NCI-H128 (cell line): ENCODE results near the gene PACS2.
A peak's percentile ranks its signal among the peaks of the same experiment; 100 is the strongest.
"Not testable (repeated sequence)": the region's sequence is repeated elsewhere in the genome, so short reads cannot be mapped to it uniquely, and the experiment has no call there.

ENCODE experiments used
- DNase-seq: peaks from one replicate; lab custom pipeline; 2025; ENCODE audit not compliant: unreplicated experiment; lab: John Stamatoyannopoulos, UW

PACS2 gene

DNA sequence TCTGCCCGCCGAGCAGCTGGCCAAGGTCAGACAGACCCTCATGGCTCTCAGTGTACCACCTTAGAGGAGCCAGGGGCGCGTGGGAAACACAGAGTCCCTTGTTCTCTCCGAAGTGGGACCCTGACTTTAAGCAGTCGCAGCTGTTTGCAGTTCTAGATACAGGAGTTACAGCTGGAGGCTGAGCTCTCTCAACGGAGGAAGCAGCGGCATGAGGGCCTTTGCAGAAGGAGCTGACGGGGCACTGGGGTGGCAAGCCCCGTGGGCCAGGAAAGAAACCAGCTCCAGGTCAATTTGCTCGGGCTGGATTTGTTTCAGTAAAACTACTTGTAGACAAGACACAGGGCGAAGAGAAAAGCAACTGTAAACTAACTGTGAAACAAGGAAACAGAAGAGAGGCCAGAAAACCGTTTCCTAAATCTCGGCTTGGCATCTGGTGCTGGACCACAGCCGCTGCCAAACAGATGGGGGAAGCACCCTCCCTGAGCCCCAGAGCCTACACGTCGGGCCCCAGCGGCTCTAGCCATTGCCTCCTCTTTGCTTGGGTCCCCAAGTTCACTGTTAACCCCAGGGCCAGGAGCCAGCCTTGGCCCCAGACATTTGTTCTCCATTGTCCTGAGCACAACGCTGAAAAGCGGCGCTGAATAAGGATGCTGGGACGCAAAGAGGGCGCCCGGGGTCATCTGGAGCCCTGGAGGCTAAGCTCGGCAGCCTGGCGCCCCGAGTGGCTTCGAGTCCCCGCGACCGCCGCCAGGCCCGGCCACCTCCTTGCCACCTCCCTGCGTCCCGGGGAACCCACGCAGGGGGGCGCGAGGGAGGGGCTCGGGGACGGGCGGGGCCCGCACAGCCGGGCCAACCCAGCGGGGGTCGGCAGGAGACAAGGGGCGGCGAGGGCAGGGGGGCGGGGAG lies 914 bp upstream of the PACS2 start:
- DNase-seq: no peak

DNA sequence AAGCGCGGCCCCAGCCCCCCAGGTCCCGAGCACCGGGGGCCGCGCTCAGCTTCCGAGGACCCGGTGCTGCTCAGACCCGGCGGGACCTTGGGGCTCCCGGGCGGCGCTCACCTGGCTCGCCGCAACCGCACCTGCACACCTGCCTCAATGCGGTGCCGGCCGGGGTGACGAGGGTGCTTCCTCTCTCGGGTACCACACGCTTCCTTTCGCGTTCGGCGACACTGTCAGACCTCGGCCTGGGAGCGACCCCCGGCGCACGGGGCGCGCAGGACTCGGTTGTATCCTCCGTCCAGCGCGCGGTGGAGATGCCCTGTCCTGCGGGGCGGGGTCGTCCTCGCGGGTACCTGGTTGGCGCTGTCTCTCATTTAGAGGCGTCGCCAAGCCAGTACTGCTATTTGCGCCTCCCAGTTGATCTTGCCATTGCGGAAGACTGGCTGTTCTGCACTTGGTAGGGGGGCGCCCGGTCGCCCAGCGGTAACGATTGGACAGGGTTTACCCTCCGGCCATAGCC lies 718 bp downstream of the PACS2 start:
- peak; percentile 16 for DNase-seq

DNA sequence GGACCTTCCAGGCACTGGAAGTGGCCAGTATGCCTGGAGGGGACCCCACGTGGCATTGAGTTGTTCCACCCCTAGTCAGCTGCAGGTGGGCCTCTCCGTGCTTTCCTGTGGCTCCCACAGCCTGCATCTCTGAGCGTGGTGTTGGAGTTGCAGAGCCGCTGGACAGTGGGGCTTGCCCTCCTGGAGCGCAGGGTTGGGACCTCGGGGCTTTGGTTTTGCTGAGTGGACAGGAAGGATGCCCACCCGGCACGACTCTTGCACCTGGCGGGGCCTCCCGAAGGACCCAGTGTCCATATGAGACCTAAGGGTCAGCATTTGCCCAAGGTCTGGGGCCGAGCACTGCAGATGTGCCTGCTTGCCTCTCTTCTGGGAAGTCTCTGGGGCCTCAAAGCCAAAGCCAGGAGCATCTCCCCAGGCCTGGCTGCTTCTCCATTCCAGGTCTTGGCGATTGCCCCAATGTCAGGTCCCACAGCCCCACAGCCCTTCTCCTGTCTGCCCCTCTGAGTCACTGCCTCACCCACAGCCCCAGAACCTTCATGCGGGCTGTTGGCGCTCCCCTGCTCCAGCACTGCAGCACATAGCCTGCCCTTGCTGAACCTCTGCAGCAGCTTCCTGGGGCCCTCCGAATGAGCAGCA lies 1.5 kb downstream of the PACS2 start:
- no peak for DNase-seq

DNA sequence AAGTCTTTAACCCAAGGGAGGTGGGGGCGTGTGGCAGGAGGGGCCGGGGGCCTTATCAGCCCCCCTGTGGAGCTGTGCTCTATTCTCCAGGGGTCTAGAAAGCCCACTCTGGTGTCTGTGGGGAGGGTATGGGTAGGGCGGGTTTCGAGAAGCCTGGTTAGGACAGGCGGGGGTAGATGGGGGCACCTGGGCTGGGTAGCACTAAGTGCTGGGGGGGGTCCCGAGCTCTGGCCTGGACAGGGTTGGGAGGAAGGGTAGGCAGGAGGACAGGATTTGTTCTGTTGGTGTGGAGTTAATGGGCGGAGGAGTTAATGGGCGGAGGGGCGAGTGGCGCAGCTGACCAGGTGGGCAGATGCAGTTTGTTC lies 2.0 kb downstream of the PACS2 start:
- DNase-seq: no peak

DNA sequence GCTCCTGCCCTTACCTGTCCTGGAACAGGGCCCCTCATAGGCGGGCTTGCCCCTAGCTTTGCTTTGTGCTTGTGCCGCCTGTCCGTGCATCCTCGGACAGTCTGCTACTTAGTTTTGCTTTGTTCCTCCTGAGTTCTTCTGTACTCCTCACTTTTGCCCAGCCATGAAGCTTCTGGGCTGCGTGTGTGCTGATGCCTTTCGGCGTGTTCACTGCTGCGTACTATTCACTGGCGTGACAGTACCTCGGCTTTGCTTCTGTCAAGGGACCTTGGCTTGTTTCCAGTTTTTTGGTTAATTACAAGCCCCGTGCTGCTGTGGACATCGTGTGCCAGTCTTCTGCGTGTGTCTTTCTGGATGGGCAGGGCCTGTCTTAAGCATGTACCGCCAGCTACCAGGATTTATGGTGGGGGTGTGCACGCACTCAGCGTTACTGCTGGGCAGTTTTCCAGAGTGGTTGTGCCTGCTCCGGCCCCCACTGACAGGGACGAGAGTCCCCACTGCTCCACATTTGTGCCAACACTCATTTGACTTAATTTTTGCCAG lies 2.5 kb downstream of the PACS2 start:
- DNase-seq: no peak

DNA sequence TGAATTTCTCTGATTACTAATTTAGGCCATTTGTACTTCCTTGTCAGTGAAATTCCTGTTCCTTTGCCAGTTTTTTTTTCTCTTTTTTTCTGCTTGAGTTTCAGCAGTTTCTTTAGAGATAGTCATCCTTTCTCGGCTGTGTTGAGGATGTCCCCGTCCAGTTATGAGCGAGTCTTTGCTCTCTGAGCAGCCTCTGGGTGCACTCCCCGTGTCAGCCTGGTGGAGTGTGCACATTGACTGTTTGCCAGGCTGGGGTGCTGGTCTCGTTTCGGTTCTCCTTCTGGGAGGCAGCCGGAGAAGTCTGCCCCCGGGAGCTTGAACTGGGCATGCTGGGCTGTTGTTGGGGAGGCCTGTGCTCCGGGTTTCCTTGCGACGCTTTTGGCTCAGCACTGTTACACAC lies 3.0 kb downstream of the PACS2 start:
- DNase-seq: no peak

DNA sequence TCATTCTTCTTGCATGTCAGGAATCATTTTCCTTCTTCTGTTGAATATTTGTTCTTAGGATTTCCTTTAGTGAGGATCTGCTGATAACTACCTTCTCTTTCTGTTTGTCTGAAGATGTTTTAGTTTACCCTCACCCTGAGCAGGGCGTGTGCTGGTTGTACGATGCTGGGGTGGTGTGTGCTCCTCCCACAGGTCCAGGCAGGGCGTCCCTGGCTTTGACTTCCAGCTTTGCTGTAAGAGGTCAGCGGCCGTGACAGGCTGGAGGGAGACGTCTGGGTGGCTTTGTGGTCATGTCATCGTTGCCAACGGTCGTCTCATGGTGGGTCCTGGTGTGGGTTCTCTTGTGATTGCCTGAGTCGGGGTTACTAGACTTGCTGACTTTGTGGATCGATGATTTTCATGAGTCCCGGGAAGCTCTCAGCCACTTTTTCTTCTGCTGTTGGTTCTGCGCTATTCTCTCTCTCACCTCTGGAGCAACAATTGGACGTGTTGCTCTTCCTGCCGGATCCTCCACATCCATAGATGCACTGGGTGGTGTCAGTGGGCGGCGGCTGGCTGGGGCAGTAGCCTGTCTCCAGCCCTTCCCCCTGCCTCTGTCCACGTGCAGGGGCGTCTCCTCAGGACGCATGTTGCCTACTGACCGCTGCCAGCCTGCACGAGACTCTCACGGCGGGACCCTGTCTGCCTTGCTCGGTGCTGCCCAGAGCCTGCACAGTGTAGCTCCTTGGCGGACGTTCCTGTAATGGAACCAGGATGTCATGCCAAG lies 8.4 kb downstream of the PACS2 start:
- no peak for DNase-seq

DNA sequence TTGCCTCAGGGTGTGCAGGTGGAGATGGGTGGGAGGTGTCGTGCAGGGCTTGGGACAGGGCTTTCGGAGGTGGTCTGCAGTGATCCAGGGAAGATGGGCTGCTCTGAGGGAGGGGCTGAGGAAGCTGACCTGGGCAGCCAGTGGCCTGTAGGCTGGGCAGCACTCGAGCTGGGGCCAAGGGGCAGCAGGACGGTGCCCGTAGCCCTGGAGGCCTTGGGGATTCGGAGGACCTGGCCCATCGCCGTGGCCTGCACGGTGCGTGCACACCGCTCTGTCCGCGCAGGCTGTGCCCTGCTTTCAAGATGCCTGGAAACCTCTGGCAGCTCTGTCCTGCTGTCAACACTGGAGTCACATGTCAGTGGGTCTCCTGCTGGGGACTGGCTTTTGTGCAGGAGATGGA lies 9.1 kb downstream of the PACS2 start:
- DNase-seq: no peak

DNA sequence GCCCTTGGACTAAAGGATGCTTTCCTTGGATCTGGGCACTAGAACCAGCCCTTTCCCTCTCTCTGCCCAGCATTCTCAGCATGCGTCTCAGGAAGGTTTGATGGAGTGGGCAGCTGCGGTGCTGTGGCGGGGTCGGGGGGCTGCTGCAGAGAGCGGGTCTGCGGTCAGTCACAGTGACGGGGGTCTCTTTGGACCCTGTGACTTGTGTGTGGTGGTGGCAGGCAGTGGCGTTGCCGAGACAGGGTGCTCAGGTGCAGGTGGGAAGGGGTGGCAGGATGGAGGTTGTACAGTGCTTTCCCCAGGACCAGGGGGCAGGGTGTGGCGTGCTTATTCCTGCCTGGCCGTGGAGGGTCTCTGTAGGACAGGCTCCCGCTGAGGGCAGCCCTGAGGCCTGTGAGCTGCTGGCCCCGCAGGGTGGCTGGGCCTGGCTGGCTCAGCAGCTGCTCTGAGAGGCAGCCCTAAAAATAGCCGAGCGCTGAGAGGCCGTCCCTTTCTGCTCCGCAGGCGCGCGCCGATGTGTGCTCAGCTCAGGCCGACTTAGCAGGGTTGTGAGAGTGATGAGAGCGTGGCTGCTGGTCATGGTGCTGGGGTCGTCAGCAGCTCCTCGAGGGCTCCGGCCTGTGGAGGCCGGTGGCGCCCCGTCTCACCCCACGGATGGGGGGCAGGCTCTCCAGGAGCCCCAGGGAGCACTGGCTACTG lies 9.7 kb downstream of the PACS2 start:
- DNase-seq: no peak

DNA sequence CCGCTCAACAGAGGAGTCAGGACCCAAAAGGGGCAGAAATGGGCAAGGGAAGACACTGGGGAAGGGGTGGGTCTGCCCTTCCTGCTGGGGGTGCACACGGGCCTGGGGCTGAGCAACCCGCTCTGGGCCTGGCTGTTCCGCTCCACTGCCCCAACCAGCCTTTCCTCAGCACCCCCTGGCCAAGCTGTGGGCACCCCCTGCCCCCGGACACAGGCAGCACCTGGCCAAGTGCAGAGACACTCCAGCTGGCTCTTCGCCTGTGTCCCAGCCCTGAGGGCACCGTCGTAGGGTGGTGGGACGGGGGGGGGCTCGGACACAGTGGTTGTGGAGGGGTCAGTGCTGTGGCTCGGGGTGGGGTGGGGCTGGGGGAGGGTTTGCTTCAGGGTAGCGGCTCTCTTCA lies 10.3 kb downstream of the PACS2 start:
- DNase-seq: no peak

DNA sequence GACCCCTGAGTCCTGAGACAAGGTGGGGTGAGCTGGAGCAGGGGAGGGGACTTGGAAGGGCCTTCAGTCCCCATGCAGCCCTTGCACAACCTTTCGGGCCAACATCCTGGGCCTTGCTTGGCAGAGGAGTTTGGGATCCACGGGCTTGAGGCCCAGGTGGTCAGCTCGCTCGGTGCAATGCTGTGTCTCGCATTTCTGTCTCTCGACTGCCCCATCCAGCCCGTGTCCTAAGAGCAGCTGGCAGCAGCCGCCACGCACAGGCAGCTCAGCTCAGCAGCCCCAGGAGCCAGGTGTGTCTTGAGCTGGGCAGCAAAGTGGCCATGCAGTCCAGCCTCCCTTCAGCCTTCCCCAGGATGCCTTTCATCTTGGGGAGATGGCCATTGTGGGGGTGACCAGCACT lies 10.8 kb downstream of the PACS2 start:
- DNase-seq: no peak

DNA sequence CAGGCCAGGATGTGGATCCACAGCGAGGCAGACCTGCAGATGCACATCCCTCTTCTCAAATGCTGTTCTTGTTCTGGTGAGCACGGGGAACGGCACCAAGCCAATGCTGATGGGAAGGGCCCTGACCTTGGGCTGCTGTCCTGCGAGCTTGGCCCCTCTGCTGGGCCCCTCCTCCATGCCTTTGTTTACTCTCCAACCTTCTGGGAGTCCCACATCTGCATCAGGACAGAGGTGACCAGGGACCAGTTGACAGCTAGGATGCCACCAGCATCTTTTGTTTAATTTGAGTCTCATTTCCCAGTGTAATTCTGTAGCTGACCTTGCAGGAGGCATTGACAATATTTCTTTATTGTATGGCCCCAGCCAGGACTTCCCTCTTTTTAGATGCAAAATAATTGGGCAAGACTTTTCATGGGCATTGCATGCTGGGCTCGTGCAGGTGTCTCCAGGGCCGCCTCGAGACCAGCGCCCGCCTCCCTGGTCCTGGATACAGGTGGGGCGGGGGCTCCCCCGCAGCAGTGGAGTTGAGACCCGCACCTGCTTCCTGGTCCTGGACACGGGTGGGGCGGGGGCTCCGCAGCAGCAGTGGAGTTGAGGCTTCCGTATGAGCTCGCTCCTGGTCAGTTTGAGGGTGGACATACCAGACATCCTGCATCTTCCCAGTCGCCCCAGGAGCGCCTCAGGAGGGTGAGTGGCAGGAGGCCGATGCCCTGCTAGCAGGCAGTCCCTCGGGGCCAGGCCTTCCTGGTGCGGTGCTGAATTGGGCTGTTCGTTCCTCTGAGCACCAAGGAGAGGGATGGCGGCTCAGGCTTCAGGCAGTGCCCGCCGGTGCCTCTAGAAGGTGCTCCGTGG lies 11.4 kb downstream of the PACS2 start:
- DNase-seq: no peak

DNA sequence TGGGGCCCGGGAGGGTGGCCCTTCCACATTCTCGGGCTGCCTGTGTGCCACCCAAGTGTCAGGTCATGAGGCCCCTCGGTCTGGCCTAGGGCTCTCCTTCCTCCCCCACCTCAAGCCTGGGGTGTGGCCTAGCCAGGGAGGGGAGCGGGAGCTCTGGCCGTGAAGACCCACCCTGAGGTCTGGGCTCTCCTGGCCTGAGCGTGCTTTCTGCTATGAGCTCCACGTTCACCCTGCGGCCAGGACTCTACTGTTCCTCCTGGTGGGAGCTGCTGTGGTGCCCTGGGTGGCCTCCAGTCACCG lies 12.0 kb downstream of the PACS2 start:
- DNase-seq: no peak

DNA sequence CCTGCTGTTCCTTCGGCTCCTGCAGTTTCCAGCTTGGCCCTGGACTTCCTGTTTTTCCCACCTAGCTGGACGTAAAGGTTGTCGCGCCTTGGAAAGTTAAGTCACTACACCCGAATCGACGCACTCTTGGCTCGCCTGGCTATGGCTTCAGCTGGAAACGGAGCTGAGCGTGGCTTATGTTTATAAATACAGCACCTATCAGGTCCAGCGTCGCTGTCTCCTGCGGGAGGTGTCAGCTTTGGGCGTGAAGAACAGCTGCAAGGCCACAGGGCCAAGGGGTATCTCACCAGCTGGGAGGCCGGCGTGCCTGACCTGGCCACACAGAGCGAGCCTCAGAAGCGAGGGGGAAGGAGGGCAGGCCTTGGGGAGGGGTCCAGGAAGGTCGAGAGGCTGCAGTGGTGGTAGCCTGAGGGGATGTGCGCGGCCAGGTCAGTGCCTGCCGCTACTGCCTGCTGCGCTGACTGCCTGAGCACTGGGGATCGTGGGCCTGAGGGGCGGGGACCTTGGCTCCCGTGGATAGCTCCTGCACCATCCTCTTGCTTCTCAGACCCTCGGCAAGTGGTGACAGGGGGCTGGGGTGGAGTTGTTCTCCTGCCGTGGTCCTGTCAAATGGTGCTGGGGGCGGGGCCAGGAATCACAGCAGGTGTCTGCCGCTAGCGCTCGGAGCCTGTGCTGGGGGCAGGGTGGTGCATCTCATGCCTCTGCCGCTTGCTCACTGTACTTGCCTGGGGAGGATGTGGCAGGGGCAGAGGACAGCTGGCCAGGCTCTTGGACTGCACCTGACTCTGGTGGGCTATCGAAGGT lies 12.5 kb downstream of the PACS2 start:
- DNase-seq: no peak

DNA sequence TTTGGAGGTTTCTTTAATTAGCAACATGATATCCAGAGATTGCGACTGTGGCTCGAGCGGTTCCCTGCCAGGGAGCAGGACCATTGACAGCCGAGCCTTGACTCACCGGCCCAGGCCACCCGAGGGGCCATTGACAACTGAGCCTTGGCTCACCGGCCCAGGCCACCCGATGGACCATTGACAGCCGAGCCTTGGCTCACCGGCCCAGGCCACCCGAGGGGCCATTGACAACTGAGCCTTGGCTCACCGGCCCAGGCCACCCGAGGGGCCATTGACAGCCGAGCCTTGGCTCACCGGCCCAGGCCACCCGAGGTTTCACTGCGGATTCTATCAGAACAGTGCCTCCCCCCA lies 13.1 kb downstream of the PACS2 start:
- not testable (repeated sequence) for DNase-seq

DNA sequence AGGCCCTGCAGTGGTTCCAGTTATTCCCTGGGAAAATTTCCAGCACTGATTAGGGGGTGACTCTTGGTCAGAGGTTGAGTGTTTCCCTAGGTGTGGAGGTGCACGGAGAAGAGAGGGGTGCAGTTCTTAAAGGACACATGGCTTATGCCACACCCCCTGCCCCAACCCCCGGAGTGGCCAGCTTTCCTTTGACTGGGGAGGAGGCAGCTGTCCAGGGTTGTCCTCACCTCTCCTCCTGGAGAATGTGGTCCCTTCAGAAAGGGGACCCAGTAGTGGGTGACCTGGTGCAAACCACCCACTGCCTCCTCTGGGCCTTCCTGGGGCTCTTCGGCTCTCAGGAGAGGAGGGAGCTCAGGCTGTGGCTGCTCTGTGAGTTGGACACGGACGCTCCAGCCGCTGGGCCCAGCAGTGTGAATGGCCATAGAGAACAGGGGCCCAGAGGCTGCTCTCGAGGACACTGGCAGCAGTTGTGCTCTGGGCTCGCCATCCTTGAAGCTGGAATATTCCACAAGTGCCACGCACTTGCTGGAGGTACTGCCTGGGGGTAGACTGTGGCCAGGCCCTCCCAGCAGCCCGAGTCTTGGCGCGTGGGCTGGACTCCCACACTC lies 13.6 kb downstream of the PACS2 start:
- no peak for DNase-seq

DNA sequence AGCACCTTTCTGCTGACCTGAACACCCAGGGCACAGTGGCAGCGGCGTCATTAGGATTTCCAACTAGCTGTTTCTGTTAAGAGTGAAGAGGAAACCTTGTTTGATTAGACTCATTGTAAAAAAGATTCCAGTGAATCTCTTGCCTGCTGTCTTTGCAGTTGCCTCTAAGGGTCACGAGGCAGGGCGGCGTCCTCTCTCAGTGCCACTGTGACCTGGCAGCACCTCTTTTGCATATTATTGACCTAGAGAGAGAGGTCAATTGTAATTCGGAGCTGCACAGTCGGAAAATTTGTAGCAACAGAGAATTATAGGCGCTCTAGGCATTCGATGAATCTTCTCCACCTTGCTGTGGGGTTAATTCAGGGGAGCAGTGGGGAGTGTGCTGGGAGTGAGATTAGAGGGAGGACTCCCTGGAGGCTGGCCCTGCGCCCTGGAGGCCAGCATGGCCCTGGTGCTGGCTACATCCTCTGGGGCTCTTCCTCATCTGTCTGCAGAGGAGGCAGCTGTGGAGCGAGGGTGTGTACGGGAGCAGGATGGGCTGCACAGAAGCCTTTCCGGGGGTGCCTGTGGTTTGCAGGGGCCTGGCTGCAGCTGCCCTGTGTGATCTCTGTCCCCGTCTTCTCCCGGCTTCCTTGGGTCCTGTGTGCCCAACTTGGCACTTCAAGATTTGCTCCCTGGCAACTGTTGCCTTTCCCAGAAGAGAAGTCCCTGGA lies 14.3 kb downstream of the PACS2 start:
- no peak for DNase-seq

DNA sequence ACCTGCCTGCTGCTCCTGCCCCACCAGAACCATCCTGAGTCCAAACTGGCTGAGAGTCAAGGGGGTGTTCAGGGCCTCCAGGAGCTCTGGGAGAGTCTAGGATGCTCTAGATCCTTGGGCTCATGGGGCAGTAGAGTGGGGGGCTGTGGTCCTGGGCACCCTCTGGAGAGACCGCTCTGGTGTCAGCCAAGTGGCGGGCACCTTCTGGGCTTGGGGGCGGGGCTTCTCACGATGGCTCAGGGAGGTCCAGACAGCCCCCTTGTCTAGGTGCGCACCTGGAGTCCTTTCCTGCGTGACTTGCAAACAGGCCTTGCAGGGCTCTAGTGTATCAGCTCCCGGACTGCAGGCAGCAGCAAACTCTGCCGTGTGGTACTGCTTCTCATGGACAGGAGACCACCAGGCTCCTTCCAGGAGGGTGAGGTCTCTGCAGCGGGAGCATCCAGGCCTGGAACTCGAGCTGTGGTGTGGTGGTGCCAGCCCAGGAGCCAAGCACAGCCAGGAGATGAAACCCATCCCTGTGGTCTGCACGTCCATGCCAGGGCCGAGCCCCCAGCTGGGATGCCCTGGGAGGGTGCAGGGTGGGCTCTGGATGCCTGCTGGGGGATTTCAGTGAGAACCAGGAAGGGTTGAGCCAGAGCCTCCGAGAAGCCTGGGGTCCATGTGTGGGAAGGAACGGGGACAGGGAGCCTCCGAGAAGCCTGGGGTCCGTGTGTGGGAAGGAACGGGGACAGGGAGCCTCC lies 15.0 kb downstream of the PACS2 start:
- no peak for DNase-seq
